Sigmoid colon (tissue), 4 donors: ENCODE results near the gene SBSN.

Source experiments
- EP300 ChIP-seq, 4 donors: sonication (generic); formaldehyde crosslinking; IDR thresholded peaks; one replicate each; pipeline ENCODE4 v1.6.1; 2017; ENCODE audit warnings: antibody characterized with exemption in 4 of 4
- TF ChIP-seq, protein P1 (sequence below), 4 experiments: fragments of 450-650 bp in 3 of 4; fragments of 200-600 bp in 1 of 4; IDR thresholded peaks; one replicate each; pipeline ENCODE4 v1.5.1; 2016 to 2019; ENCODE audit warnings: antibody characterized with exemption in 4 of 4, mild to moderate bottlenecking in 3 of 4, moderate library complexity in 2 of 4

DNA sequence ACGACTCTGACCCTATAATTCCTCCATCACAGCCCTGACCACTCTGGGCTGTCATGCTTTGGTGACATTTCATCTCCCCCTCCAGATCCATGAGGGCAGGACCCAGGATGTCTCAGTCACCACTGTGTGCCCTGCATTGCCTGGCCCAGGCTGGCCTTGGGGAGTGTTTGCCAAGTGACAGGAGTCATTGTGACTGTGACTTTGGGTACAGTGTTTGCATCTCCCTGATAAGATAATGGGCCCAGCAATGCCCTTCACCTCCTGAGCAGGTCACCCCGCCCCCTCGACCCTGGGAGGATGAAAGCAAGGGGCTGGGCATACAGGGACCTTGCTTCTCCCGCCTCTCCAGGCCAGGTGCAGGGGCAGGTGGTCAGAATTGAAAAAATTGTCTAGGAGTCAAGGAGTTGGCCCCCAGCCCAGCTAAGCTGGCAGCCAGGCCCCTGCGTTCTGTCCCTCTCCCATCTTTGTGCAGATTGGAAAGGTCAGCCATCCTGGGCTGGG, 41.2 kb upstream of the SBSN start:
- TF ChIP-seq, protein P1, sequence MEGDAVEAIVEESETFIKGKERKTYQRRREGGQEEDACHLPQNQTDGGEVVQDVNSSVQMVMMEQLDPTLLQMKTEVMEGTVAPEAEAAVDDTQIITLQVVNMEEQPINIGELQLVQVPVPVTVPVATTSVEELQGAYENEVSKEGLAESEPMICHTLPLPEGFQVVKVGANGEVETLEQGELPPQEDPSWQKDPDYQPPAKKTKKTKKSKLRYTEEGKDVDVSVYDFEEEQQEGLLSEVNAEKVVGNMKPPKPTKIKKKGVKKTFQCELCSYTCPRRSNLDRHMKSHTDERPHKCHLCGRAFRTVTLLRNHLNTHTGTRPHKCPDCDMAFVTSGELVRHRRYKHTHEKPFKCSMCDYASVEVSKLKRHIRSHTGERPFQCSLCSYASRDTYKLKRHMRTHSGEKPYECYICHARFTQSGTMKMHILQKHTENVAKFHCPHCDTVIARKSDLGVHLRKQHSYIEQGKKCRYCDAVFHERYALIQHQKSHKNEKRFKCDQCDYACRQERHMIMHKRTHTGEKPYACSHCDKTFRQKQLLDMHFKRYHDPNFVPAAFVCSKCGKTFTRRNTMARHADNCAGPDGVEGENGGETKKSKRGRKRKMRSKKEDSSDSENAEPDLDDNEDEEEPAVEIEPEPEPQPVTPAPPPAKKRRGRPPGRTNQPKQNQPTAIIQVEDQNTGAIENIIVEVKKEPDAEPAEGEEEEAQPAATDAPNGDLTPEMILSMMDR (IDR thresholded peaks at IDR 0.05) = no peak
- TF ChIP-seq EP300 (IDR thresholded peaks at IDR 0.05) = no peak
